M059J (cell line): ENCODE measurements around the gene DYNLT1. TPM values are rescaled to one million over a fixed set of nuclear protein-coding genes. Genes with fewer than 3 reads are reported as not detected.
"Not testable (repeated sequence)": the region's sequence is repeated elsewhere in the genome, so short reads cannot be mapped to it uniquely, and the experiment has no call there.

Source experiments
- DNase-seq: peaks from one replicate; pipeline ENCODE4 v3.0.0-alpha.2; 2012; ENCODE audit warnings: low read depth
- total RNA-seq: library from RNA; depleted of rRNA; stranded (reverse); fragments of >200 nt; shearing (Covaris generic); gene quantifications from 2 replicates; pipeline ENCODE4 v1.2.3, GENCODE V29; 2014

Gene DYNLT1
- total RNA-seq, 1 experiment from 2014 or later, result 290 TPM

DNA sequence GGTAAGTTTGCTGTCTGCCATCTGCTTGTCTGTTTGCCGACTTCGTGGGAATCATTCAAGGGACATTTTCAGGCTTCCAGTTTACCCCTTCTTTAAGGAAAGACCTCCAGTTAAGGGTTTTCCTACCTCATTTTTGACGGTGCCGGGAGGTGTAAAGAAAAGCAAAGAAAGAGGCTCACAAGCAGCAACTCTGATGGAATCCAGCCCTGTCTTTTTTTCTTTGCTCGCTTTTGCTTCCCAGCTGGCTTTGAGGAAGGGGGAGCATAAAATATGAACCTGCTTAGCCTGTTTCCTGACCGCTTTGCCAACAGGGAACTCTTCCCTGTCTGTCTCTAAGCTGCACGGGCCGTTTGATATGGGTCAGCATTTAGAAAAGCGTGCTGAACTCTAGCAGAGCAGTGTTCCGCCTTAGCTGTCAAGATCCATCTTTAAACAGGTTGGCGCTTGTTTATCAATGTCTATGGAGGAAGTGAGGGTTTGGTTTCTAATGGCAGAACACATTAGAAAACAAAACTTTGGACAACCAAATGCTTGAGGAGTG, 19.2 kb upstream of the DYNLT1 start:
- DNase-seq, result no peak

- peak; percentile 45 for DNase-seq
Measured at GRCh38 chr6:158662954-158663624, 18.5 kb upstream of the DYNLT1 start.

DNA sequence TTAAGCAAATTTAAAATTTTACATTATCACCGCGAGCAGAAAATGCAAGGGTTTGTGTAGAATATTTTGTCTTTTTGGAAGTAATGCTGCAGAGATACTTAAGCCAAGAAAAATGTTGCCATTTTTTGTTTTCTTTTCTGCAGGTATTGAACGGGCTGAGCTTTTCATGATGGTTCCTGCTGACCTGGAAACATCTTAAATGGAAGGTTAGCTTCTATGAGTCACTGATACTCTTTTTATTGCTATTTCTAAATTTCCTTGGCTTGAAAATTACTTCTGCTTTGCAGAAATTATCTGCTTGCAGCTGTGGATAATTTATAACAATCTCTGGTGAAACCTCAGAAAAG, 18.0 kb upstream of the DYNLT1 start:
- DNase-seq, result no peak

DNA sequence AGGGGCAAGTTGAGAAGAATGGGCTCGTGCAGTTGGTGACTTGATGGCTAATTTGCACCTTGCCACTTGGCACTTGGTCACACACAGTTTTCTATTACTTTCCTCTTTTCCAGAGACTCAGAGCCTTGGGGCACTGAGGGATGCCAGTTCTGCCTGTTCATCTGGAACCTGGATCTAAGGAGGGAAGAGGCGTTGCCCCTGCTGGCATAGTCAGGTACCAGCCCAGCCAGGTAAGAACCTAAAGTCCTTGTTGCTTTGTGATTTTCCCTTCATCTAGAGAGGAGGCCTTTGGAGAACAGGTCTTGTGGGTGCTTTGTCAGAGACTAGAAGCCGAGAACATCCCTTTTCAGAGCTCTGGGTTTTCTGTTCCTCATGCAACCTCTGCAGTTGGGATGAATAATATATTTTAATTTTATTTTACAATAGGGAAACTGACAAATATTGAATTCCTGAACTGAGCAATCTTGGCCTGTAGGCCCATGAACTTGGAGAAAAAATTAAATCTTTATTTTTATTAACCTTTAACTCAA, 16.7 kb upstream of the DYNLT1 start:
- DNase-seq, result no peak

GRCh38 chr6:158660333-158660754, 15.8 kb upstream of the DYNLT1 start:
- peak; percentile 22 for DNase-seq

GRCh38 chr6:158656986-158657385, 12.4 kb upstream of the DYNLT1 start:
- peak; percentile 84 for DNase-seq

- peak; percentile 47 for DNase-seq
Measured at GRCh38 chr6:158655569-158656450, 11.3 kb upstream of the DYNLT1 start.

DNA sequence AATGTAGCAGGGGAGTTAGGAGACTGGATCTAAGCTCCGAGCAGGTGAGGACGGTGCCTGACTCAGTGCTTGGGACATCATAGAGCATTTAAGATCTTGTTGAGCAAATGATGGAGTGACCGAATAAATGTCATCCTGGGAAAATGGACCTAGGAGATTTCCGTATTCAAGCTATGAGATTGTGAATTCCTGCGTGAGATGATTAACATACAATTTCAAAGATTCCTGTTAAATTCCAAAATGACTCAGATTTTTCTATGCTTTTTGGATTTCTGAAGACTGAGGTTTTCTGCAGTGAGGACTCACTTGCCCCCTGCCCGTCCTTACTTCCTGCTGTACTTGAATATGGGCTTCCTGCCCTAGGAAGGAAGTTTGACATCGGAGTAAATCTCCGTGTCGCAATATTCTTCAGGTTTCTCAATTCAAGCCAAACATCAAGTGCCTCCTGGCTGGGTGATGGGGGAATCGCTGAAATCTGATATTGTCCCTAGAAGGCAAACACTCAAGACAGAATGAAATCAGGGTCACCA, 10.5 kb upstream of the DYNLT1 start:
- peak; percentile 89 for DNase-seq

- DNase-seq, result peak; percentile 96
Measured at GRCh38 chr6:158654498-158654897, 10.0 kb upstream of the DYNLT1 start.

GRCh38 chr6:158653577-158654354, 9.2 kb upstream of the DYNLT1 start:
- DNase-seq, result no peak

DNA sequence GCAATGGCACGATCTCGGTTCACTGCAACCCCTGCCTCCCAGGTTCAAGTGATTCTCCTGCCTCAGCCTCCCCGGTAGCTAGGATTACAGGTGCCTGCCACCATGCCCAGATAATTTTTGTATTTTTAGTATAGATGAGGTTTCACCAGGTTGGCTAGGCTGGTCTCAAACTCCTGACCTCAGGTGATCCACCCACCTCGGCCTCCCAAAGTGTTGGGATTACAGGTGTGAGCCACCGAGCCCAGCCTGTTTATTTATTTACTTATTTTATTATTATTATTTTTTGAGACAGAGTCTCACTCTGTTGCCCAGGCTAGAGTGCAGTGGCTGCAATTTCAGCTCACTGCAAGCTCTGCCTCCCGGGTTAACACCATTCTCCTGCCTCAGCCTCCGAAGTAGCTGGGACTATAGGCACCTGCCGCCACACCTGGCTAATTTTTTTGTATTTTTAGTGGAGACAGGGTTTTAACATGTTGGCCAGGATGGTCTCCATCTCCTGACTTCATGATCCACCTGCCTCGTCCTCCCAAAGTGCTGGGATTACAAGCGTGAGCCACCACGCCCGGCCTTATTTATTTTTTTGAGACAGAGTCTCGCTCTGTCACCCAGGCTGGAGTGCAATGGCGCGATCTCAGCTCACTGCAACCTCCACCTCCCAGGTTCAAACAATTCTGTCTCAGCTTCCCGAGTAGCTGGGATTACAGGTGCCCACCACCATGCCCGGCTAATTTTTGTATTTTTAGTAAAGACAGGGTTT, 7.6 kb upstream of the DYNLT1 start:
- DNase-seq, result not testable (repeated sequence)

- DNase-seq, result peak; percentile 94
Measured at GRCh38 chr6:158649289-158650143, 5.0 kb upstream of the DYNLT1 start, which contains the start of gene SYTL3. Gene SYTL3 (plus strand): TSS chr6:158650054. CDS start chr6:158663269, 13,215 bp downstream.

- DNase-seq, result peak; percentile 92
Measured at GRCh38 chr6:158648682-158649131, 4.2 kb upstream of the DYNLT1 start.

DNA sequence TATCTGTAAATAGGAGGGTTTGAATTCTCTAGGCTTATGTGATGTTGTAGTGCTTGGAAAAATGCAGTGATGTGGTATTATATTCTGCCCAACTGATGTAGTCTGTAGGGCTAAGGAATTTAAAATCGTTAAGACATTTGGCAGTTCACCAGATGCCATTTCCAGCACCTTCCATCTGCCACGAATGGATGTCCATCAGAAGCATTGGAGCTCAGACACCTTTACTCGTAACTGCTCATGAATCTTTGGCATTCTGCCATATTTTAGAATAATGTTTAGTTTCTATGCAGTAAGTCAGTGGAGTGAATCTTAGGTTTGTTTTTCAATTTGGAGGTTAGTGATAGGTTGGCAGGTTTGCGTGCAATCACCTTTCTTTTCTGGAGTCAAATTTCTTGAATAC, 3.0 kb upstream of the DYNLT1 start:
- peak; percentile 47 for DNase-seq

- DNase-seq, result peak; percentile 64
Measured at GRCh38 chr6:158646023-158646910, 1.7 kb upstream of the DYNLT1 start.

DNA sequence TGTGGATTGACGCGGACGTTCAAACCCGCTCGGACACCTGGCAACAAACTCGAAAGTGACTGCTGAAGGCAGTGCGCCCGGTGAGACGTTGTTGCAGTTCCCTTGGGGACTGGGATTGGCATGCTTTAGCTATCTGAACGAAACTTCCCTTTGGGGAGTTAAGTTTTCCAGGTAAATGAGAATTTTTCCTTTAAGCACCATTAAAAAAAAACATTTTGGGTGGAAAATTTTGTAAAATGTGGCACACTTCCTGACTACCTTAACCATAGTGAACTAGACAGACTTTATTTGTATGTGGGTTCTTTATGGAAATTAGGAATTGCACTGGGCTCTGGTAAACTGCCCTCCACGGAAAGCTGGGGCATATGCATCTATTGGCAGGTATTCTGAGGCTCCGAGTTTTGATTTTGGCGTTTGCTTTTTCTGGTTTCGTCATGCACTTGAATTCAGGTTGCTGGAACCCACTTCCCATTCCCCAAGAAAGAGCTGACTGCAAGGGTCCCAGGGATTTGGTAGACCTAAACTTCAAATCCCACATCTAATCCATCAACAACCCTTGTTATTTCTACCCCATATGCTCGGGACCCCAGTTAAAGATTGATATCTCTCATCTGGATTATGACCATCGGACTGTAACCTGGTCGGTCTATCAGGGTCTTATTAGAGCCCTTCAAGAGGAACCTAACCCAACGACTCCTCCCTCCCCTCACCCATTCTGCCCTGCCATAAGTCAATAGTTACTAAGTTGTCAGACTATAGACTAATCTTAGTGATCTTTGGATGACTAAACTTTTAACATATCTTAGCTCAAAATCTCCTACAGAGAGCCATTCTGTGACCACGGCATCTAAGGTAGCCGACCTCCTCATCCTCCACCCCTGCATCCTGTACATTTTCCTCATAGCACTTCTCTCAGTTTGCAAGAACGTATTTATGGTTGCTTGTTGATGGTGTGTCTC, 800 bp upstream of the DYNLT1 start:
- DNase-seq, result peak; percentile 51

DNA sequence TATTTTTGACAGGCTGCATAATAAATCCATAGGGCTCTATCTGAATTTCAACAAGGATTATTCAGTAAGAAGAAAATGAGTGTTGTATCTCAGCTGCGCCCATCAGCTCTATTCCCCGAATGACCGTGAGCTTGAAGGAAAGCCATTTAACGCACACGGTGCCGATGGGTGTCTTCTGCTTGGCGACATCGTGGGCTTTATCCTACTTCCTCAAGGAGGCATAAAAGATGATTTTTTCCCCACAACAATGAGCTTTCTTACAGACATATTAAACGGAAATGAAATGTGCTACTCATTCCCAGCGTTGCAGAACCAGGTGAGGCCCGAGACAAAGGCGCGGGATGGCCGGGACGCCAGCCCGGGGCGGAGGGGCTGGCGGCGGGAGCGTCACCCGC, 710 bp downstream of the DYNLT1 start:
- peak; percentile 28 for DNase-seq
